Keratinocyte (primary cell): ENCODE data around the gene GPRC6A. TPM values are rescaled to one million over a fixed set of nuclear protein-coding genes. Genes with fewer than 3 reads are reported as not detected.
A peak's percentile ranks its signal among the peaks of the same experiment; 100 is the strongest.

Source experiments
- DNase-seq: peaks from one replicate; pipeline ENCODE4 v3.0.0-alpha.2; 2011; ENCODE audit warnings: low read depth, missing footprints, low spot score
- FAIRE-seq: peaks from 2 replicates; lab custom pipeline; 2011; peaks lifted over from hg19 to GRCh38; lab: Jason Lieb, UNC
- H2AFZ ChIP-seq: 2 replicates; pipeline ENCODE4 v1.6.0; 2012; ENCODE audit warnings: low read length, control low read depth, inconsistent platforms; ENCODE audit not compliant: control insufficient read depth
- H3K27ac ChIP-seq: 2 replicates; pipeline ENCODE4 v1.5.1; 2011; ENCODE audit warnings: low read length; ENCODE audit not compliant: control insufficient read depth, insufficient read depth
- H3K27me3 ChIP-seq: 3 replicates; pipeline ENCODE4 v1.6.0; 2011; ENCODE audit warnings: low read length; ENCODE audit not compliant: control insufficient read depth, insufficient read depth; ENCODE audit errors: extremely low read depth
- H3K36me3 ChIP-seq, 2 experiments: 2 replicates in 1 of 2; 3 replicates in 1 of 2; pipeline ENCODE4 v1.5.1; 2011; ENCODE audit warnings: low read length in 2 of 2, mild to moderate bottlenecking in 1 of 2; ENCODE audit not compliant: control insufficient read depth in 2 of 2, insufficient read depth in 2 of 2; ENCODE audit errors: extremely low read depth in 1 of 2
- H3K4me1 ChIP-seq: 3 replicates; pipeline ENCODE4 v1.5.1; 2011; ENCODE audit warnings: low read length; ENCODE audit not compliant: control insufficient read depth, insufficient read depth; ENCODE audit errors: extremely low read depth
- H3K4me2 ChIP-seq: 3 replicates; pipeline ENCODE4 v1.6.0; 2011; ENCODE audit warnings: low read depth, low read length; ENCODE audit not compliant: control insufficient read depth, insufficient read depth; ENCODE audit errors: extremely low read depth
- H3K4me3 ChIP-seq, 3 experiments: fragments of 200-600 bp in 1 of 3; sonication (generic) in 1 of 3; 2 replicates in 2 of 3; 3 replicates in 1 of 3; pipeline ENCODE4 v1.5.1; 2011 to 2016; ENCODE audit warnings: low read length in 3 of 3, mild to moderate bottlenecking in 3 of 3, control low read depth in 2 of 3, inconsistent platforms in 1 of 3, low read depth in 1 of 3, mixed read lengths in 1 of 3, mixed run types in 1 of 3, moderate library complexity in 1 of 3; ENCODE audit not compliant: control insufficient read depth in 2 of 3, insufficient read depth in 2 of 3; ENCODE audit errors: extremely low read depth in 1 of 3
- H3K79me2 ChIP-seq: 2 replicates; pipeline ENCODE4 v1.6.0; 2012; ENCODE audit warnings: low read length; ENCODE audit not compliant: control insufficient read depth, insufficient read depth
- H3K9ac ChIP-seq: 3 replicates; pipeline ENCODE4 v1.6.0; 2011; ENCODE audit warnings: low read length; ENCODE audit not compliant: control insufficient read depth, insufficient read depth; ENCODE audit errors: extremely low read depth
- H3K9me1 ChIP-seq: 3 replicates; pipeline ENCODE4 v1.6.0; 2011; ENCODE audit warnings: low read length; ENCODE audit not compliant: control insufficient read depth, insufficient read depth; ENCODE audit errors: extremely low read depth
- H3K9me3 ChIP-seq: 2 replicates; pipeline ENCODE4 v1.5.1; 2012; ENCODE audit warnings: low read depth, low read length; ENCODE audit not compliant: control insufficient read depth
- H4K20me1 ChIP-seq: 3 replicates; pipeline ENCODE4 v1.6.0; 2011; ENCODE audit warnings: low read length; ENCODE audit not compliant: control insufficient read depth, insufficient read depth; ENCODE audit errors: extremely low read depth
- EZH2 ChIP-seq: IDR thresholded peaks from one replicate; pipeline ENCODE4 v1.6.1; 2012; ENCODE audit warnings: inconsistent platforms, mild to moderate bottlenecking, low read length, moderate library complexity
- dilution Hi-C: fragments of 300-500 bp; cut with MboI; formaldehyde crosslinking; loops from one replicate; pipeline ENCODE4 v1.7.0; 2020; ENCODE audit warnings: low sequenced_read_pairs; ENCODE audit not compliant: extremely low pct_ligation_motif_present
- polyA plus RNA-seq, 5 experiments: library from polyadenylated mRNA; depleted of rRNA in 3 of 5; stranded (reverse) in 3 of 5; stranded (forward) in 1 of 5; unstranded in 1 of 5; fragments of >200 nt; gene quantifications; 1 replicate in 1 of 5; 2 replicates in 3 of 5; 3 replicates in 1 of 5; pipeline versions ENCODE4 v1.2.1 to v1.2.3, GENCODE V29; 2011 to 2012; ENCODE audit warnings: missing spikeins in 2 of 5, low read depth in 1 of 5, low replicate concordance in 1 of 5
- TF ChIP-seq, protein P1 (sequence below), 3 experiments: IDR thresholded peaks in 1 of 3; conservative IDR thresholded peaks in 1 of 3; optimal IDR thresholded peaks in 1 of 3; 2 replicates in 2 of 3; 3 replicates in 1 of 3; pipeline versions ENCODE3 to v1.5.1; 2011; ENCODE audit warnings: low read length in 3 of 3, mild to moderate bottlenecking in 3 of 3, moderate library complexity in 2 of 3, control low read depth in 1 of 3, inconsistent platforms in 1 of 3; ENCODE audit not compliant: insufficient read depth in 2 of 3; ENCODE audit errors: extremely low read depth in 1 of 3

The GPRC6A gene
- polyA plus RNA-seq, 1 donor (not counting 4 experiments of a cell fraction or from before 2014, with no cell fraction given) = not detected

DNA sequence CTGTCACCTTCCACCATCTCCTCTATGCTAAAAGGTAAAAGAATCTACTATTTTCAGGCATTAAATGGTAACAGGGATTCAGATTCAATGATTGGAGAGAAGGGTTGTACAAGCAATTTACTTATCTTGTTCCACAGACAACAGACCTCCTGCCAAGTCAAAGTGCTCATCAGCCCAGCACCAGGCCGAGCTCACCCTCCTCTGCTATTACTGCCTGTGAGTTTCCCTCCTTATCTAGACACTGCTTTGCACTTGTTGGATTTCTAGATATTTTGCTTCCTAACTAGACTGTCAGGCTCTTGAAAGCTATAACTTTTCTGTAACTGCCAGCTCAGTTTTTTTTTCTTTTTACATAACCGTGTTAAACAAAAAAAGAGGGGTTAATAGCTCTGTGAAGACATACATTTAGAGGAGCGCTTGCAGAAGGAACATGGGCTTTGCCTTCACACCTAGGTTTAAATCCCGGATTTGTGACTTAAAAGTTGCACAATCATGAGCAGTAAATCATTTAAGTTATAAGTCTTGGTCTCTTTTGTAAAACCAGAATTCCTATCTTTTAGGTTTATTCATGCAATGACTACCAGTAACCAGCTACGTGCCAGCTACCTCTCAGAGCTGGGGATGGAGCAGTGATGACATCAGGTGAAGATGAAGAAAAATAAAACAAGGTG, 62.2 kb downstream of the GPRC6A start:
- Histone ChIP-seq H3K4me2 (no peak overlapping the region), H3K27ac (no peak overlapping the region), H3K36me3 (no peaks in the 10 kb centered on the region), H3K79me2 (no peaks in the 10 kb centered on the region), H2AFZ (no peak overlapping the region), H3K4me3 (no peak overlapping the region), H4K20me1 (peaks cover 3% of the 10 kb centered on the region), H3K4me1 (no peaks in the 10 kb centered on the region), H3K9ac (no peak overlapping the region), H3K9me1 (no peaks in the 10 kb centered on the region), H3K9me3 (no peaks in the 10 kb centered on the region), H3K27me3 (peaks cover 31% of the 10 kb centered on the region)
- FAIRE-seq = no peak
- no peak for TF ChIP-seq EZH2
- TF ChIP-seq, protein P1, sequence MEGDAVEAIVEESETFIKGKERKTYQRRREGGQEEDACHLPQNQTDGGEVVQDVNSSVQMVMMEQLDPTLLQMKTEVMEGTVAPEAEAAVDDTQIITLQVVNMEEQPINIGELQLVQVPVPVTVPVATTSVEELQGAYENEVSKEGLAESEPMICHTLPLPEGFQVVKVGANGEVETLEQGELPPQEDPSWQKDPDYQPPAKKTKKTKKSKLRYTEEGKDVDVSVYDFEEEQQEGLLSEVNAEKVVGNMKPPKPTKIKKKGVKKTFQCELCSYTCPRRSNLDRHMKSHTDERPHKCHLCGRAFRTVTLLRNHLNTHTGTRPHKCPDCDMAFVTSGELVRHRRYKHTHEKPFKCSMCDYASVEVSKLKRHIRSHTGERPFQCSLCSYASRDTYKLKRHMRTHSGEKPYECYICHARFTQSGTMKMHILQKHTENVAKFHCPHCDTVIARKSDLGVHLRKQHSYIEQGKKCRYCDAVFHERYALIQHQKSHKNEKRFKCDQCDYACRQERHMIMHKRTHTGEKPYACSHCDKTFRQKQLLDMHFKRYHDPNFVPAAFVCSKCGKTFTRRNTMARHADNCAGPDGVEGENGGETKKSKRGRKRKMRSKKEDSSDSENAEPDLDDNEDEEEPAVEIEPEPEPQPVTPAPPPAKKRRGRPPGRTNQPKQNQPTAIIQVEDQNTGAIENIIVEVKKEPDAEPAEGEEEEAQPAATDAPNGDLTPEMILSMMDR (optimal IDR thresholded peaks at IDR 0.05 in 1 of 3, IDR thresholded peaks at IDR 0.05 in 1 of 3, conservative IDR thresholded peaks at IDR 0.05 in 1 of 3; ENCODE audit: extremely low read depth in 1 of 3, insufficient read depth in 2 of 3, low read length in 3 of 3) = no peak
- no peak for DNase-seq
- dilution Hi-C loops = no loop called here

DNA sequence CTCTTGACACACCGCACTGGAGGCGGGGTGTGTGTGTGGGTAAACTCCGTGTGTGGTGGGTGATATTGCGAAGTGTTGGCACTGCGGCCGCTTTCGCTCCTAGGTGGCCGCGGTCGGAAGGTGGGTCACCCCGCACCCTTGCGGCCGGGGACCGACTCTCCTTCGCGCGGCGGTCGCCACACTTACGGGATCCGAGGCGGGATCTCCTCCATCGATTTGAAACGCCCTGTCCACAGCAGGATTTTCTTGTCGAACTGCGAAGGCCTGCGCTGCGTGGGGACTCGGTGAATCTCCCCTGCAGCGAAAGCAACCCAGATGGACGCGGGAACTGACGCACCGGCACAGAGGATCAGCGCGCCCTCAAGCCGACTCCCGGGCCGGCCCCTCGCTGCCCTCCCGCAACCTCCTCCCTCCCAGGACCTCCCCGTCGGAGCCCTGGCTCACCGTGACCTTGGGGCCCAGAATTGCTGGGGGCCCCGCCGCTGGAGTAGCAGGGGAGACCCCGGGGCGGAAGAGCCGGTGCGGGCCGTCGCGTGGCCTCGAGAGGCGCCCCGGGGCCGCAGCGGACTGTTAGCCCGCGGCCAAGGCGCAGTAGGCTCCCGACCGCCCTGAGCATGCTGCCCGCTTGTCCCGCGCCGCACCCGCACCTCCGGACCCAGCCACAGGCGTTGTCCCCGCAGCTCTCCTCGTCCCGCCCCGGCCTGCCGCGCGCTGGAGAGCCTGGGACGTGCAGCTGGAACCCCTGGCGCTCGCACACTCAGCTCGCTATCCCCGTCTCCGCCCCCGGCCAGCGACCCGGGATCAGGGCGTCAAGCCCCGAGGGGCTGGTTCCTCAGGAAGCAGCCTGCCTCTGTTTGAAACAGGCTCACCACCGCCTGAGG, 63.7 kb downstream of the GPRC6A start, which contains the start of gene FAM162B:
Gene FAM162B, minus strand, starts transcription at position 759 of the 881 bp plus-strand sequence. Its CDS starts 143 bp downstream, at position 616.
- Histone ChIP-seq H2AFZ (peak within 1 kb of the TSS; percentile 43), H3K4me2 (peak within 1 kb of the TSS; percentile 62), H3K4me3 (peak within 1 kb of the TSS; percentile 12 to 53 (median 33)), H3K79me2 (no peaks in the 10 kb centered on the region), H3K27ac (no peak within 1 kb of the TSS), H3K9me1 (no peaks in the 10 kb centered on the region), H3K9ac (no peak within 1 kb of the TSS), H3K4me1 (no peaks in the 10 kb centered on the region), H3K27me3 (peaks cover 31% of the 10 kb centered on the region), H3K36me3 (no peaks in the 10 kb centered on the region), H4K20me1 (peaks cover 3% of the 10 kb centered on the region), H3K9me3 (no peaks in the 10 kb centered on the region)
- TF ChIP-seq EZH2 = peak; percentile 85
- TF ChIP-seq, protein P1 (optimal IDR thresholded peaks at IDR 0.05 in 1 of 3, IDR thresholded peaks at IDR 0.05 in 1 of 3, conservative IDR thresholded peaks at IDR 0.05 in 1 of 3; ENCODE audit: extremely low read depth in 1 of 3, insufficient read depth in 2 of 3, low read length in 3 of 3) = no peak
- dilution Hi-C loops = no loop called here
- FAIRE-seq (no peak), DNase-seq (no peak)
